ENCODE results near the gene DDIT4L. TPM values are rescaled to one million over a fixed set of nuclear protein-coding genes. Genes with fewer than 3 reads are reported as not detected.

Gene DDIT4L
- total RNA-seq, 1 experiment from 2014 or later = 2.1 TPM

DNA sequence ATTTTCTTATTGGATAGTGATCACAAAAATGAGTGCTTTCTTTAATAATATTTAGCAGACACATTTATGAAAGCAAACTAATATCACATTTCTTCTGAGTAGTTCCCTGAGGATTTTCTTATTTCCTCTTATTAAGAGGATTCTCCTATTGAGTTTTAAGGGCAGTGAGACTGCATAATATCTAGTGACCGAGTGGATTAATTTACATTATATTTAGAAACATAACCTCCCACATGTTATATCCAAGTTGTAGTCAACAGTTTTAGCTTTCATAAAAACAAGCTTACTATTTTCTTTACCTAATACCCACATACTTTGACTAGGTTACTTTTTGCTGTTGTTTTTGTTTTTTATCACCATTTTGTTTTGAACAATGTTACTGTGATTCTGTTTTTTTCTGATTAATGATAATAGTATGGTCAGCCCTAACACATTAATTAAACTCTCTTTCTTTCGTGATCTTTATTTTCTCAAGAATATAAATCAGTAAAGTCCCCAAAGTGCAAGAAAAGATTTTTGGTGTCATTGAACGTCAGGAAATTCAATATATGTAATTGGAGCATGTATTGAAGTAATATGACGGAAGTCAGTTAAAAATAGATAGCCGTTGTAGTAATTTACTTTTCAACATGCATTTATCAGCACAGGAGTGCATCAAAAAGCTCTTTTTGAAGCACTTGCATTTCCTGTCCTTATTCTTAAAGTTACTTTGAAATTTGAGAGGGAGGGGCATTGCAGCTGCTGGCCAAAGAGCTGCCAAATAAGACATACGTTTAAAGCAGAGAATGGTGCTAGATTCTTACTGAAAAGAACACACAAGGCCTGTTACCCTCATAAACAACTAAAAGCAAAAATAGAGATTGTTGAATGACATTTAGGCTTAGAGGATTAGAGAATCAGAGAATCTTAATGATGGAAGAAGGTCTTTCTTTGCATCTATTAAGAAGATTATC, 25.2 kb downstream of the DDIT4L start:
- H3K56ac ChIP-seq (ENCODE audit: insufficient read length, low read depth, low read length) = no peak overlapping the region
- H4K8ac ChIP-seq (replicated peaks; ENCODE audit: insufficient read length, low read depth, low read length) = no peak overlapping the region
- Mint-ChIP-seq H3K4me3 (no peak overlapping the region), H3K27ac (no peak overlapping the region; a peak in 1 of 7 replicates), H3K4me1 (peaks cover 8 to 12% of the 10 kb centered on the region in 2 experiments), H3K9me3 (peaks cover 11 to 12% of the 10 kb centered on the region in 2 experiments; a peak in 4 of 5 replicates), H3K36me3 (ENCODE audit: insufficient read depth in 1 of 3, low read depth in 3 of 3) (peaks cover 0 to 8% (median 0%) of the 10 kb centered on the region in 3 experiments; a peak in 2 of 7 replicates), H3K27me3 (ENCODE audit: low read depth) (no peaks in the 10 kb centered on the region)
- no peaks in the 10 kb centered on the region for H3K79me1 ChIP-seq (ENCODE audit: insufficient read depth, low read depth, low read length, poor library complexity, severe bottlenecking)
- no peak overlapping the region for H3K4ac ChIP-seq (ENCODE audit: low read depth, low read length)
- no peaks in the 10 kb centered on the region for H3K79me2 ChIP-seq (ENCODE audit: insufficient read depth, low read length)
- no peak overlapping the region for H2AFZ ChIP-seq (ENCODE audit: low read length)
- no peak overlapping the region for H4K5ac ChIP-seq (ENCODE audit: insufficient read length, low read depth, low read length)
- no peak overlapping the region for H3K27ac ChIP-seq (ENCODE audit: insufficient read length, low read depth, low read length)
- H3K23me2 ChIP-seq (ENCODE audit: insufficient read length, low read depth, low read length, poor library complexity, severe bottlenecking) = no peaks in the 10 kb centered on the region
- no peak overlapping the region for H3K23ac ChIP-seq (ENCODE audit: insufficient read length, low read depth, low read length)
- no peak overlapping the region for H2BK12ac ChIP-seq (ENCODE audit: insufficient read length, low read depth, low read length)
- no peak overlapping the region for H3K9ac ChIP-seq (ENCODE audit: extremely low read depth, insufficient read length, low read length)
- TF ChIP-seq, protein P1, sequence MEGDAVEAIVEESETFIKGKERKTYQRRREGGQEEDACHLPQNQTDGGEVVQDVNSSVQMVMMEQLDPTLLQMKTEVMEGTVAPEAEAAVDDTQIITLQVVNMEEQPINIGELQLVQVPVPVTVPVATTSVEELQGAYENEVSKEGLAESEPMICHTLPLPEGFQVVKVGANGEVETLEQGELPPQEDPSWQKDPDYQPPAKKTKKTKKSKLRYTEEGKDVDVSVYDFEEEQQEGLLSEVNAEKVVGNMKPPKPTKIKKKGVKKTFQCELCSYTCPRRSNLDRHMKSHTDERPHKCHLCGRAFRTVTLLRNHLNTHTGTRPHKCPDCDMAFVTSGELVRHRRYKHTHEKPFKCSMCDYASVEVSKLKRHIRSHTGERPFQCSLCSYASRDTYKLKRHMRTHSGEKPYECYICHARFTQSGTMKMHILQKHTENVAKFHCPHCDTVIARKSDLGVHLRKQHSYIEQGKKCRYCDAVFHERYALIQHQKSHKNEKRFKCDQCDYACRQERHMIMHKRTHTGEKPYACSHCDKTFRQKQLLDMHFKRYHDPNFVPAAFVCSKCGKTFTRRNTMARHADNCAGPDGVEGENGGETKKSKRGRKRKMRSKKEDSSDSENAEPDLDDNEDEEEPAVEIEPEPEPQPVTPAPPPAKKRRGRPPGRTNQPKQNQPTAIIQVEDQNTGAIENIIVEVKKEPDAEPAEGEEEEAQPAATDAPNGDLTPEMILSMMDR (conservative IDR thresholded peaks at IDR 0.05) = no peak
- H4K20me1 ChIP-seq (ENCODE audit: control insufficient read depth, insufficient read depth, insufficient read length) = no peaks in the 10 kb centered on the region
- DNase-seq = no peak
- no peak overlapping the region for H3T11ph ChIP-seq (ENCODE audit: low read length)
- H3K14ac ChIP-seq (ENCODE audit: insufficient read depth, low read length) = no peak overlapping the region
- no peak overlapping the region for H2BK20ac ChIP-seq (ENCODE audit: low read depth, low read length, poor library complexity, severe bottlenecking)
- no peak overlapping the region for H2BK15ac ChIP-seq (ENCODE audit: low read depth, low read length)
- no peak overlapping the region for H2BK120ac ChIP-seq (ENCODE audit: low read depth, low read length, poor library complexity, severe bottlenecking)
- WGBS (ENCODE audit: extremely low coverage, insufficient read length, low lambda C conversion rate) = no CpG with 5 or more reads among the region's 6 CpGs
- peaks cover 5% of the 10 kb centered on the region for H3K9me3 ChIP-seq (ENCODE audit: control insufficient read depth, low read depth, low read length)
- no peak overlapping the region for H3K4me2 ChIP-seq (ENCODE audit: insufficient read depth, insufficient read length, low read length)
- no peak overlapping the region for H4K91ac ChIP-seq (ENCODE audit: insufficient read length, low read depth, low read length)
- no peak overlapping the region for H2AK5ac ChIP-seq (ENCODE audit: insufficient read length, low read length)
- no peaks in the 10 kb centered on the region for H3K27me3 ChIP-seq (ENCODE audit: insufficient read depth, low read length)
- no peak overlapping the region for H2BK5ac ChIP-seq (ENCODE audit: insufficient read length, low read length)
- H3K4me1 ChIP-seq (ENCODE audit: insufficient read depth, low read length) = no peaks in the 10 kb centered on the region; the same call in 1 of the 2 replicates
- H3K18ac ChIP-seq (ENCODE audit: insufficient read length, low read depth, low read length) = no peak overlapping the region
